ENCODE measurements around the gene CHI3L2. TPM values are rescaled to one million over a fixed set of nuclear protein-coding genes. Genes with fewer than 3 reads are reported as not detected.

CHI3L2 gene
- total RNA-seq, 4 donors from 2014 or later = 0.42 to 13.1 (median 4.7) TPM; not detected in 1

- peaks cover 13% of the 10 kb centered on the region for H3K27me3 ChIP-seq
- no peaks in the 10 kb centered on the region for H3K9me3 ChIP-seq
- 88% methylated on average over 2 of the region's 2 CpGs for WGBS, 2 donors (ENCODE audit: low coverage in 1 of 2)
- no peak for ATAC-seq
- H3K27ac ChIP-seq = no peak overlapping the region
- H3K4me3 ChIP-seq = no peak overlapping the region
- H3K36me3 ChIP-seq = no peaks in the 10 kb centered on the region
- no peaks in the 10 kb centered on the region for H3K4me1 ChIP-seq
- no peak for TF ChIP-seq CTCF (IDR thresholded peaks at IDR 0.05)
- no peak for TF ChIP-seq POLR2AphosphoS5 (IDR thresholded peaks at IDR 0.05)
- TF ChIP-seq EP300 (IDR thresholded peaks at IDR 0.05) = no peak
- no peak for TF ChIP-seq POLR2A (IDR thresholded peaks at IDR 0.05)
These were observed 25.3 kb downstream of the CHI3L2 start for GRCh38 chr1:111252786-111253185.

GRCh38 chr1:111253876-111254275 lies 26.4 kb downstream of the CHI3L2 start:
- Histone ChIP-seq H3K4me3 (no peak overlapping the region), H3K9me3 (no peaks in the 10 kb centered on the region), H3K27ac (no peak overlapping the region), H3K27me3 (peaks cover 13% of the 10 kb centered on the region), H3K36me3 (no peaks in the 10 kb centered on the region), H3K4me1 (no peaks in the 10 kb centered on the region)
- no peak for ATAC-seq
- TF ChIP-seq POLR2A (IDR thresholded peaks at IDR 0.05) (no peak), CTCF (IDR thresholded peaks at IDR 0.05) (no peak), EP300 (IDR thresholded peaks at IDR 0.05) (no peak), POLR2AphosphoS5 (IDR thresholded peaks at IDR 0.05) (no peak)
- WGBS, 2 donors (ENCODE audit: low coverage in 1 of 2) = 44 to 83% methylated on average over 1 of the region's 1 CpG

GRCh38 chr1:111256988-111257658 lies 29.6 kb downstream of the CHI3L2 start:
- Histone ChIP-seq H3K27me3 (peaks cover 13% of the 10 kb centered on the region), H3K27ac (no peak overlapping the region), H3K9me3 (peaks cover 0 to 5% (median 0%) of the 10 kb centered on the region in 3 donors), H3K4me1 (no peaks in the 10 kb centered on the region), H3K4me3 (no peak overlapping the region), H3K36me3 (no peaks in the 10 kb centered on the region)
- 75 to 78% methylated on average over 6 to 8 of the region's 8 CpGs for WGBS, 2 donors (ENCODE audit: low coverage in 1 of 2)
- TF ChIP-seq CTCF (IDR thresholded peaks at IDR 0.05) = no peak
- no peak for TF ChIP-seq EP300 (IDR thresholded peaks at IDR 0.05)
- no peak for TF ChIP-seq POLR2AphosphoS5 (IDR thresholded peaks at IDR 0.05)
- TF ChIP-seq POLR2A (IDR thresholded peaks at IDR 0.05) = no peak
- no peak for ATAC-seq

- Histone ChIP-seq H3K4me1 (peaks cover 0 to 8% (median 3%) of the 10 kb centered on the region in 3 donors), H3K9me3 (peaks cover 0 to 12% (median 0%) of the 10 kb centered on the region in 3 donors), H3K27ac (no peak overlapping the region), H3K36me3 (no peaks in the 10 kb centered on the region), H3K27me3 (peaks cover 58% of the 10 kb centered on the region), H3K4me3 (no peak overlapping the region)
- 57 to 73% methylated on average over 2 to 3 of the region's 4 CpGs for WGBS, 2 donors (ENCODE audit: low coverage in 1 of 2)
- ATAC-seq = no peak
- TF ChIP-seq POLR2AphosphoS5 (IDR thresholded peaks at IDR 0.05) (no peak), EP300 (IDR thresholded peaks at IDR 0.05) (no peak), CTCF (IDR thresholded peaks at IDR 0.05) (no peak), POLR2A (IDR thresholded peaks at IDR 0.05) (no peak)
These were observed 40.4 kb downstream of the CHI3L2 start for GRCh38 chr1:111267801-111268508.

Data from gastroesophageal sphincter (tissue), 4 donors.